GM23338 (cell line): ENCODE results near the gene NEK7. TPM values are rescaled to one million over a fixed set of nuclear protein-coding genes. Genes with fewer than 3 reads are reported as not detected.

Source experiments
- ATAC-seq: fragments of 200-7000 bp; cut with Tn5 transposase; 3 replicates; pipeline ENCODE4 v1.9.1; 2020
- DNase-seq: peaks from one replicate; pipeline ENCODE4 v3.0.0-alpha.2; 2015; ENCODE audit warnings: low spot score
- H2AFZ ChIP-seq: fragments of 200-600 bp; sonication (generic); 2 replicates; pipeline ENCODE4 v1.8.0; 2016; ENCODE audit warnings: antibody characterized with exemption, mild to moderate bottlenecking, moderate library complexity
- H3F3A ChIP-seq: fragments of 200-600 bp; sonication (generic); replicated peaks from 2 replicates; pipeline ENCODE4 v1.8.0; 2017; ENCODE audit warnings: antibody characterized with exemption, mixed run types, low read depth
- H3K27ac ChIP-seq: fragments of 200-600 bp; sonication (generic); 2 replicates; pipeline ENCODE4 v1.6.1; 2016; ENCODE audit warnings: low read depth
- H3K27me3 ChIP-seq: fragments of 200-600 bp; sonication (generic); 2 replicates; pipeline ENCODE4 v1.8.0; 2016; ENCODE audit warnings: mild to moderate bottlenecking, mixed run types, moderate library complexity; ENCODE audit not compliant: insufficient read depth
- H3K36me3 ChIP-seq: fragments of 200-600 bp; sonication (generic); 2 replicates; pipeline ENCODE4 v1.8.0; 2016; ENCODE audit warnings: mild to moderate bottlenecking; ENCODE audit not compliant: insufficient read depth
- H3K4me1 ChIP-seq: fragments of 200-600 bp; sonication (generic); 2 replicates; pipeline ENCODE4 v1.8.0; 2016; ENCODE audit warnings: mild to moderate bottlenecking, moderate library complexity; ENCODE audit not compliant: insufficient read depth
- H3K4me2 ChIP-seq: fragments of 200-600 bp; sonication (generic); 2 replicates; pipeline ENCODE4 v1.7.1; 2017; ENCODE audit warnings: mixed run types
- H3K4me3 ChIP-seq: fragments of 200-600 bp; sonication (generic); 2 replicates; pipeline ENCODE4 v1.6.1; 2016; ENCODE audit warnings: mixed run types
- H3K79me2 ChIP-seq: fragments of 200-600 bp; sonication (generic); replicated peaks from 2 replicates; pipeline ENCODE4 v1.8.0; 2017; ENCODE audit warnings: mild to moderate bottlenecking; ENCODE audit not compliant: insufficient read depth
- H3K9me2 ChIP-seq: fragments of 200-600 bp; sonication (generic); 2 replicates; pipeline ENCODE4 v1.8.0; 2017; ENCODE audit not compliant: insufficient read depth
- H4K20me1 ChIP-seq: fragments of 200-600 bp; sonication (generic); replicated peaks from 2 replicates; pipeline ENCODE4 v1.8.0; 2017; ENCODE audit warnings: mild to moderate bottlenecking; ENCODE audit not compliant: insufficient read depth
- H3K27ac Mint-ChIP-seq: 2 replicates; pipeline ENCODE4 v1.8.0; 2020; ENCODE audit warnings: inconsistent platforms, mild to moderate bottlenecking, moderate library complexity, mixed read lengths
- H3K27me3 Mint-ChIP-seq: 3 replicates; pipeline ENCODE4 v1.8.0; 2022; ENCODE audit warnings: low read depth, mild to moderate bottlenecking, moderate library complexity, mixed read lengths, inconsistent platforms; ENCODE audit not compliant: insufficient read depth, poor library complexity
- H3K36me3 Mint-ChIP-seq: 3 replicates; pipeline ENCODE4 v1.8.0; 2021; ENCODE audit warnings: low read depth, mild to moderate bottlenecking, inconsistent platforms, moderate library complexity, mixed read lengths
- H3K4me1 Mint-ChIP-seq: 3 replicates; pipeline ENCODE4 v1.8.0; 2020; ENCODE audit warnings: mild to moderate bottlenecking, inconsistent platforms, mixed read lengths
- H3K4me3 Mint-ChIP-seq: 3 replicates; pipeline ENCODE4 v1.8.0; 2021; ENCODE audit warnings: moderate library complexity, mild to moderate bottlenecking, inconsistent platforms, mixed read lengths
- H3K9me3 Mint-ChIP-seq: 3 replicates; pipeline ENCODE4 v1.8.0; 2020; ENCODE audit warnings: moderate library complexity, mild to moderate bottlenecking, inconsistent platforms, mixed read lengths
- CREB1 ChIP-seq: fragments of 250-450 bp; sonication (Bioruptor Pico); IDR thresholded peaks from 2 replicates; pipeline ENCODE4 v1.5.0; 2020; ENCODE audit warnings: low read depth, mild to moderate bottlenecking, moderate library complexity
- EZH2 ChIP-seq: fragments of 200-600 bp; sonication (generic); IDR thresholded peaks from one replicate; pipeline ENCODE4 v1.8.0; 2017; ENCODE audit warnings: antibody characterized with exemption, mild to moderate bottlenecking, low read depth; ENCODE audit not compliant: unreplicated experiment
- EZH2phosphoT487 ChIP-seq: fragments of 200-600 bp; sonication (generic); IDR thresholded peaks from one replicate; pipeline ENCODE4 v1.8.1; 2018; ENCODE audit warnings: antibody characterized with exemption; ENCODE audit not compliant: unreplicated experiment
- JUNB ChIP-seq: IDR thresholded peaks from one replicate; pipeline ENCODE4 v1.6.1; 2016; ENCODE audit warnings: antibody characterized with exemption; ENCODE audit not compliant: unreplicated experiment
- NANOG ChIP-seq: IDR thresholded peaks from 2 replicates; pipeline ENCODE4 v1.6.1; 2016; ENCODE audit warnings: antibody characterized with exemption, borderline replicate concordance
- POLR2AphosphoS5 ChIP-seq: IDR thresholded peaks from 2 replicates; pipeline ENCODE4 v1.6.1; 2016; ENCODE audit warnings: antibody characterized with exemption, low read depth
- STAT1 ChIP-seq: IDR thresholded peaks from one replicate; pipeline ENCODE4 v1.6.1; 2016; ENCODE audit warnings: antibody characterized with exemption; ENCODE audit not compliant: unreplicated experiment
- ZNF114 ChIP-seq: fragments of 250-450 bp; sonication (Bioruptor Pico); IDR thresholded peaks from 2 replicates; pipeline ENCODE4 v1.5.0; 2020; ENCODE audit warnings: mild to moderate bottlenecking, moderate library complexity
- ZNF331 ChIP-seq: fragments of 250-450 bp; sonication (Bioruptor Pico); IDR thresholded peaks from 2 replicates; pipeline ENCODE4 v1.5.0; 2020; ENCODE audit warnings: low read depth, mild to moderate bottlenecking, moderate library complexity
- polyA plus RNA-seq: library from polyadenylated mRNA; unstranded; fragments of >200 nt; fragmentation: Nextera tagmentation; extraction: Ambion mirVana; gene quantifications from 2 replicates; pipeline ENCODE4 v1.2.1, GENCODE V29; 2016
- total RNA-seq: library from RNA; depleted of rRNA; stranded (reverse); fragments of >200 nt; shearing (Covaris generic); gene quantifications from 2 replicates; pipeline ENCODE4 v1.2.3, GENCODE V29; 2014
- TF ChIP-seq, protein P1 (sequence below), 2 experiments: fragments of 200-600 bp in 1 of 2; sonication (generic) in 1 of 2; conservative IDR thresholded peaks; 2 replicates each; pipeline versions ENCODE4 v1.5.1 to v1.6.1; 2016 to 2017; ENCODE audit warnings: antibody characterized with exemption in 2 of 2, low read depth in 2 of 2, mild to moderate bottlenecking in 2 of 2, moderate library complexity in 1 of 2
- TF ChIP-seq, protein P2 (sequence below): fragments of 250-450 bp; sonication (Bioruptor Pico); IDR thresholded peaks from 2 replicates; pipeline ENCODE4 v1.5.0; 2020; ENCODE audit warnings: mild to moderate bottlenecking, moderate library complexity
- TF ChIP-seq, protein P3 (sequence below): IDR thresholded peaks from 2 replicates; pipeline ENCODE4 v1.6.1; 2016; ENCODE audit warnings: antibody characterized with exemption
- TF ChIP-seq, protein P4 (sequence below): IDR thresholded peaks from one replicate; pipeline ENCODE4 v1.6.1; 2018; ENCODE audit warnings: antibody characterized with exemption; ENCODE audit not compliant: unreplicated experiment

Gene NEK7
- total and polyA plus RNA-seq, 2 experiments from 2014 or later: 4.8 to 15.3 TPM

DNA sequence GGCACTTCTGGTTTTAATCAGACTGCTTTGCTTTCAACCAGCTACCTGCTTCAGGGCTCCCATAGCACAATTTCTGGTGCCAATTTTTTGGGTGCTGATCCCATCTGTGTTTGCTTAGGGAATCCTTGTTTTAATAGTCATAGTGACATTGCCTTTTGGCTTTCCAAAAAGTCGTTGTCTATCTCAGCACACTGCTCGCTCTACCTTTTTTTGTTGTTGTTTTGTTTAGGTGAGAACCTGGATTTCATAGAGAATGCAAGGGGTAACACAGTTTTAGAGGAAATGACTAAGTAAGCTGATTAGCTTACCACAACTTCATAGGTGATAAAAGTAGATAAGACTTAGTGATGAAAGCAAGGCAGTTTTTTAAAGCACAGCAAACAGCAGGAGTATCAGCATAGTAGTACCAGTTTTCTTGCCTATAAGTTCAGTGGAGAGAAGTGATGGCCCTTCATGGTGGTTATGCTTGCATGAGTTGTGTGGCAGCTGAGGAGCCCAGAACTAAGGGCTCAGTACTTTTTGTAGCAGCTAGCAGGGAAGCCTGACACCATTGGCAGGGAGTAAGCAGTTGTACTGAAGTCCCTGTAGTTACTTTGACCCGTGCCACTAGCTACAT, 31.3 kb downstream of the NEK7 start:
- ATAC-seq: no peak
- H3K36me3 Mint-ChIP-seq: no peaks in the 10 kb centered on the region
- DNase-seq: no peak
- Histone ChIP-seq H3K4me3 (no peak overlapping the region), H2AFZ (no peak overlapping the region), H3K4me2 (no peak overlapping the region), H3K36me3 (no peaks in the 10 kb centered on the region), H3F3A (no peaks in the 10 kb centered on the region), H4K20me1 (no peaks in the 10 kb centered on the region), H3K27me3 (no peaks in the 10 kb centered on the region), H3K27ac (no peak overlapping the region), H3K4me1 (no peaks in the 10 kb centered on the region), H3K79me2 (peaks cover 88% of the 10 kb centered on the region), H3K9me2 (no peaks in the 10 kb centered on the region)
- H3K27ac Mint-ChIP-seq: peak overlapping the region; percentile 13; the same call in 1 of the 2 replicates
- TF ChIP-seq EZH2phosphoT487 (no peak), CREB1 (CRISPR knock-in tag) (no peak), JUNB (no peak), POLR2AphosphoS5 (no peak), EZH2 (no peak), ZNF114 (CRISPR knock-in tag) (no peak), STAT1 (no peak), ZNF331 (CRISPR knock-in tag) (no peak), NANOG (no peak)
- TF ChIP-seq, protein P1, sequence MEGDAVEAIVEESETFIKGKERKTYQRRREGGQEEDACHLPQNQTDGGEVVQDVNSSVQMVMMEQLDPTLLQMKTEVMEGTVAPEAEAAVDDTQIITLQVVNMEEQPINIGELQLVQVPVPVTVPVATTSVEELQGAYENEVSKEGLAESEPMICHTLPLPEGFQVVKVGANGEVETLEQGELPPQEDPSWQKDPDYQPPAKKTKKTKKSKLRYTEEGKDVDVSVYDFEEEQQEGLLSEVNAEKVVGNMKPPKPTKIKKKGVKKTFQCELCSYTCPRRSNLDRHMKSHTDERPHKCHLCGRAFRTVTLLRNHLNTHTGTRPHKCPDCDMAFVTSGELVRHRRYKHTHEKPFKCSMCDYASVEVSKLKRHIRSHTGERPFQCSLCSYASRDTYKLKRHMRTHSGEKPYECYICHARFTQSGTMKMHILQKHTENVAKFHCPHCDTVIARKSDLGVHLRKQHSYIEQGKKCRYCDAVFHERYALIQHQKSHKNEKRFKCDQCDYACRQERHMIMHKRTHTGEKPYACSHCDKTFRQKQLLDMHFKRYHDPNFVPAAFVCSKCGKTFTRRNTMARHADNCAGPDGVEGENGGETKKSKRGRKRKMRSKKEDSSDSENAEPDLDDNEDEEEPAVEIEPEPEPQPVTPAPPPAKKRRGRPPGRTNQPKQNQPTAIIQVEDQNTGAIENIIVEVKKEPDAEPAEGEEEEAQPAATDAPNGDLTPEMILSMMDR (conservative IDR thresholded peaks at IDR 0.05; ENCODE audit: low read depth in 2 of 2): no peak
- TF ChIP-seq, protein P2, sequence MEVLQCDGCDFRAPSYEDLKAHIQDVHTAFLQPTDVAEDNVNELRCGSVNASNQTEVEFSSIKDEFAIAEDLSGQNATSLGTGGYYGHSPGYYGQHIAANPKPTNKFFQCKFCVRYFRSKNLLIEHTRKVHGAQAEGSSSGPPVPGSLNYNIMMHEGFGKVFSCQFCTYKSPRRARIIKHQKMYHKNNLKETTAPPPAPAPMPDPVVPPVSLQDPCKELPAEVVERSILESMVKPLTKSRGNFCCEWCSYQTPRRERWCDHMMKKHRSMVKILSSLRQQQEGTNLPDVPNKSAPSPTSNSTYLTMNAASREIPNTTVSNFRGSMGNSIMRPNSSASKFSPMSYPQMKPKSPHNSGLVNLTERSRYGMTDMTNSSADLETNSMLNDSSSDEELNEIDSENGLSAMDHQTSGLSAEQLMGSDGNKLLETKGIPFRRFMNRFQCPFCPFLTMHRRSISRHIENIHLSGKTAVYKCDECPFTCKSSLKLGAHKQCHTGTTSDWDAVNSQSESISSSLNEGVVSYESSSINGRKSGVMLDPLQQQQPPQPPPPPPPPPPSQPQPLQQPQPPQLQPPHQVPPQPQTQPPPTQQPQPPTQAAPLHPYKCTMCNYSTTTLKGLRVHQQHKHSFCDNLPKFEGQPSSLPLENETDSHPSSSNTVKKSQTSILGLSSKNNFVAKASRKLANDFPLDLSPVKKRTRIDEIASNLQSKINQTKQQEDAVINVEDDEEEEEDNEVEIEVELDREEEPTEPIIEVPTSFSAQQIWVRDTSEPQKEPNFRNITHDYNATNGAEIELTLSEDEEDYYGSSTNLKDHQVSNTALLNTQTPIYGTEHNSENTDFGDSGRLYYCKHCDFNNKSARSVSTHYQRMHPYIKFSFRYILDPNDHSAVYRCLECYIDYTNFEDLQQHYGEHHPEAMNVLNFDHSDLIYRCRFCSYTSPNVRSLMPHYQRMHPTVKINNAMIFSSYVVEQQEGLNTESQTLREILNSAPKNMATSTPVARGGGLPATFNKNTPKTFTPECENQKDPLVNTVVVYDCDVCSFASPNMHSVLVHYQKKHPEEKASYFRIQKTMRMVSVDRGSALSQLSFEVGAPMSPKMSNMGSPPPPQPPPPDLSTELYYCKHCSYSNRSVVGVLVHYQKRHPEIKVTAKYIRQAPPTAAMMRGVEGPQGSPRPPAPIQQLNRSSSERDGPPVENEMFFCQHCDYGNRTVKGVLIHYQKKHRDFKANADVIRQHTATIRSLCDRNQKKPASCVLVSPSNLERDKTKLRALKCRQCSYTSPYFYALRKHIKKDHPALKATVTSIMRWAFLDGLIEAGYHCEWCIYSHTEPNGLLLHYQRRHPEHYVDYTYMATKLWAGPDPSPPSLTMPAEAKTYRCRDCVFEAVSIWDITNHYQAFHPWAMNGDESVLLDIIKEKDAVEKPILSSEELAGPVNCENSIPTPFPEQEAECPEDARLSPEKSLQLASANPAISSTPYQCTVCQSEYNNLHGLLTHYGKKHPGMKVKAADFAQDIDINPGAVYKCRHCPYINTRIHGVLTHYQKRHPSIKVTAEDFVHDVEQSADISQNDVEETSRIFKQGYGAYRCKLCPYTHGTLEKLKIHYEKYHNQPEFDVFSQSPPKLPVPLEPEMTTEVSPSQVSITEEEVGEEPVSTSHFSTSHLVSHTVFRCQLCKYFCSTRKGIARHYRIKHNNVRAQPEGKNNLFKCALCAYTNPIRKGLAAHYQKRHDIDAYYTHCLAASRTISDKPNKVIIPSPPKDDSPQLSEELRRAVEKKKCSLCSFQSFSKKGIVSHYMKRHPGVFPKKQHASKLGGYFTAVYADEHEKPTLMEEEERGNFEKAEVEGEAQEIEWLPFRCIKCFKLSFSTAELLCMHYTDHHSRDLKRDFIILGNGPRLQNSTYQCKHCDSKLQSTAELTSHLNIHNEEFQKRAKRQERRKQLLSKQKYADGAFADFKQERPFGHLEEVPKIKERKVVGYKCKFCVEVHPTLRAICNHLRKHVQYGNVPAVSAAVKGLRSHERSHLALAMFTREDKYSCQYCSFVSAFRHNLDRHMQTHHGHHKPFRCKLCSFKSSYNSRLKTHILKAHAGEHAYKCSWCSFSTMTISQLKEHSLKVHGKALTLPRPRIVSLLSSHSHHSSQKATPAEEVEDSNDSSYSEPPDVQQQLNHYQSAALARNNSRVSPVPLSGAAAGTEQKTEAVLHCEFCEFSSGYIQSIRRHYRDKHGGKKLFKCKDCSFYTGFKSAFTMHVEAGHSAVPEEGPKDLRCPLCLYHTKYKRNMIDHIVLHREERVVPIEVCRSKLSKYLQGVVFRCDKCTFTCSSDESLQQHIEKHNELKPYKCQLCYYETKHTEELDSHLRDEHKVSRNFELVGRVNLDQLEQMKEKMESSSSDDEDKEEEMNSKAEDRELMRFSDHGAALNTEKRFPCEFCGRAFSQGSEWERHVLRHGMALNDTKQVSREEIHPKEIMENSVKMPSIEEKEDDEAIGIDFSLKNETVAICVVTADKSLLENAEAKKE (CRISPR knock-in tag): no peak
- TF ChIP-seq, protein P3, sequence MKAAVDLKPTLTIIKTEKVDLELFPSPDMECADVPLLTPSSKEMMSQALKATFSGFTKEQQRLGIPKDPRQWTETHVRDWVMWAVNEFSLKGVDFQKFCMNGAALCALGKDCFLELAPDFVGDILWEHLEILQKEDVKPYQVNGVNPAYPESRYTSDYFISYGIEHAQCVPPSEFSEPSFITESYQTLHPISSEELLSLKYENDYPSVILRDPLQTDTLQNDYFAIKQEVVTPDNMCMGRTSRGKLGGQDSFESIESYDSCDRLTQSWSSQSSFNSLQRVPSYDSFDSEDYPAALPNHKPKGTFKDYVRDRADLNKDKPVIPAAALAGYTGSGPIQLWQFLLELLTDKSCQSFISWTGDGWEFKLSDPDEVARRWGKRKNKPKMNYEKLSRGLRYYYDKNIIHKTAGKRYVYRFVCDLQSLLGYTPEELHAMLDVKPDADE: no peak
- TF ChIP-seq, protein P4, sequence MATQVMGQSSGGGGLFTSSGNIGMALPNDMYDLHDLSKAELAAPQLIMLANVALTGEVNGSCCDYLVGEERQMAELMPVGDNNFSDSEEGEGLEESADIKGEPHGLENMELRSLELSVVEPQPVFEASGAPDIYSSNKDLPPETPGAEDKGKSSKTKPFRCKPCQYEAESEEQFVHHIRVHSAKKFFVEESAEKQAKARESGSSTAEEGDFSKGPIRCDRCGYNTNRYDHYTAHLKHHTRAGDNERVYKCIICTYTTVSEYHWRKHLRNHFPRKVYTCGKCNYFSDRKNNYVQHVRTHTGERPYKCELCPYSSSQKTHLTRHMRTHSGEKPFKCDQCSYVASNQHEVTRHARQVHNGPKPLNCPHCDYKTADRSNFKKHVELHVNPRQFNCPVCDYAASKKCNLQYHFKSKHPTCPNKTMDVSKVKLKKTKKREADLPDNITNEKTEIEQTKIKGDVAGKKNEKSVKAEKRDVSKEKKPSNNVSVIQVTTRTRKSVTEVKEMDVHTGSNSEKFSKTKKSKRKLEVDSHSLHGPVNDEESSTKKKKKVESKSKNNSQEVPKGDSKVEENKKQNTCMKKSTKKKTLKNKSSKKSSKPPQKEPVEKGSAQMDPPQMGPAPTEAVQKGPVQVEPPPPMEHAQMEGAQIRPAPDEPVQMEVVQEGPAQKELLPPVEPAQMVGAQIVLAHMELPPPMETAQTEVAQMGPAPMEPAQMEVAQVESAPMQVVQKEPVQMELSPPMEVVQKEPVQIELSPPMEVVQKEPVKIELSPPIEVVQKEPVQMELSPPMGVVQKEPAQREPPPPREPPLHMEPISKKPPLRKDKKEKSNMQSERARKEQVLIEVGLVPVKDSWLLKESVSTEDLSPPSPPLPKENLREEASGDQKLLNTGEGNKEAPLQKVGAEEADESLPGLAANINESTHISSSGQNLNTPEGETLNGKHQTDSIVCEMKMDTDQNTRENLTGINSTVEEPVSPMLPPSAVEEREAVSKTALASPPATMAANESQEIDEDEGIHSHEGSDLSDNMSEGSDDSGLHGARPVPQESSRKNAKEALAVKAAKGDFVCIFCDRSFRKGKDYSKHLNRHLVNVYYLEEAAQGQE: no peak
- H3K4me3 Mint-ChIP-seq: no peak overlapping the region
- peaks cover 3% of the 10 kb centered on the region; the same call in 2 of the 3 replicates for H3K4me1 Mint-ChIP-seq
- H3K9me3 Mint-ChIP-seq: no peaks in the 10 kb centered on the region
- H3K27me3 Mint-ChIP-seq: no peaks in the 10 kb centered on the region
